SJCRH30 (cell line): ENCODE results near the gene ULBP3. TPM values are rescaled to one million over a fixed set of nuclear protein-coding genes. Genes with fewer than 3 reads are reported as not detected.

Experiments
- DNase-seq, 2 experiments: peaks; one replicate each; pipeline ENCODE4 v3.0.0-alpha.2; 2015 to 2020
- H3K27ac ChIP-seq: fragments of 250-450 bp; sonication (Bioruptor Pico); 2 replicates; pipeline ENCODE4 v1.5.1; 2020; ENCODE audit warnings: mild to moderate bottlenecking, moderate library complexity
- H3K27me3 ChIP-seq: fragments of 250-450 bp; sonication (Bioruptor Pico); 2 replicates; pipeline ENCODE4 v1.5.1; 2020; ENCODE audit warnings: mild to moderate bottlenecking, moderate library complexity
- H3K36me3 ChIP-seq: fragments of 250-450 bp; sonication (Bioruptor Pico); 2 replicates; pipeline ENCODE4 v1.5.1; 2020; ENCODE audit warnings: mild to moderate bottlenecking, moderate library complexity
- H3K4me1 ChIP-seq: fragments of 250-450 bp; sonication (Bioruptor Pico); 2 replicates; pipeline ENCODE4 v1.5.1; 2020; ENCODE audit warnings: mild to moderate bottlenecking, moderate library complexity
- H3K4me3 ChIP-seq: fragments of 250-450 bp; sonication (Bioruptor Pico); 2 replicates; pipeline ENCODE4 v1.5.1; 2020; ENCODE audit warnings: mild to moderate bottlenecking, moderate library complexity
- H3K9me3 ChIP-seq: fragments of 250-450 bp; sonication (Bioruptor Pico); replicated peaks from 2 replicates; pipeline ENCODE4 v1.5.1; 2020; ENCODE audit warnings: mild to moderate bottlenecking, moderate library complexity
- total RNA-seq: library from RNA; depleted of rRNA; stranded (reverse); fragments of >200 nt; shearing (Covaris generic); gene quantifications from 2 replicates; pipeline ENCODE4 v1.2.3, GENCODE V29; 2014; rRNA removed

ULBP3 gene
- total RNA-seq: 9.8 and 10.3 TPM in 2 replicates

DNA sequence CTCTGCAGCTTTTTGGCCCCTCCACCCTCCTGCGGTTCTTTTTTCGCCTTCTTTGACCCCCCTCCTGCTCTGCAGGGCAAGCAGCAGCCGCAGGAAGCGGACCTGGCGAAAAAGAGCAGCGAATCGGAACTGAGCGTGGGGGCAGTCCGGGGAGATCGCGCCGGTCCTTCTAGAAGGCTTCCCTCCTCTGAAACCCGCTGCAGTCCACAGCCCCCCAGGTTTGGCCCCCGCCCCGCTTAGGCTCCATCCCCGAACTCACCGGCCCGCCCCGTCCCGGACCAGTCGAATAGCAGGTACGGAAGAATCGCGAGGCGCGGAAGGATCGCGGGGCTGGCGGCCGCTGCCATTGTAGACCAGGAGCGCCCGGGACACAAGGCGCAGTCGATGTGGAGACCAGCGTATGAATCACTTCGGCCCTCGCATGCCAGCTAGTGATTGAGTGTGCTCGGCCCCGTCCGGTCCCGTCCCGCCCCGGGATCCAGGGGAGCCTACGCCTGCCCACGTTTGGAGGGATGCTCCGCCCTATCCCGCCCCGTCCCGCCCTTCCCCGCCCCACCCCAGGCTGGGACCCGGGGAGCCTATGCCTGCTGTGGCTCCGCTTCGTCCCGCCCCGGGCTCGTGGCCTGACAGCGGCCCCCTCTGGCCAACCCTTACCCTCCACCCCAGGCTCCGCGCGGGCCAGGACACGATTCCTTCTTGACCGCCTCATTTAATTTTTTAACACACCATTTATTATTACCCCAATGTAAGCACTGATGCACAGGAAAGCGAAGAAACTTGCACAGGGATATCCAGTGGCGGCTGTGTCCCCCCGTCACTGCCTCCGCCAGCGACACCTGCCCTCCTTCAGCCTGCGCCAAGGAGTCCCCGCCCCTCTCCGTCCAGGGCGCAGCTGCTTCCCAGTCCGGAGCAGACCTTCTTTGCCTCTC lies at the start of gene ULBP3:
Gene ULBP3 (minus strand): TSS at position 402 of the 929 bp plus-strand sequence. CDS start 55 bp downstream, at position 347.
- Histone ChIP-seq H3K36me3 (0 out of 2 replicates have a peak, but pooled peaks cover 2% of the 10 kb centered on the region), H3K9me3 (no peaks in the 10 kb centered on the region), H3K27me3 (no peaks in the 10 kb centered on the region), H3K4me3 (peak within 1 kb of the TSS; percentile 65), H3K27ac (peak within 1 kb of the TSS; percentile 19; the same call in 1 of the 2 replicates), H3K4me1 (0 out of 2 replicates have a peak, but pooled peaks cover 6% of the 10 kb centered on the region)
- peak; percentile 97 to 98 for DNase-seq

DNA sequence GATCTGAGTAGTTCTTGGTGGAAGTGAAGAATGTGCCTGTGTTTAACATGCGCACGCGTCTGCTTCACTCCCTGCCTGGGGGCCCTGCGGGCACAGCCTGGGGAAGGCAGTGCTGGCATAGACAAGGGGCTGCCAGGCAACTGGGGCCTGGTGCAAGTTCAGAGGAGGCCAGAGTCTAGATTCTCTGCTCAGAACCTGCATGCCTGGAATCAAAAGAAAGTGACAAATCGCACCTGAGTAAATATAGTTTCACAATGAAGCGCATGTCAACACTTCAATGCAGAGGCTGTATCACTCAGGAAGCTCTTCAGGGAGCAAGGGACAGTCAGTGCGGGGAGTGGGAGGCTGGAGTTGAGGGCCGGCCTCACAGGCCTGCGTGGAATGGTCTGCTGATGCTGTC lies 49.7 kb upstream of the ULBP3 start:
- H3K27ac ChIP-seq: no peak overlapping the region
- H3K9me3 ChIP-seq: no peaks in the 10 kb centered on the region
- DNase-seq: no peak
- H3K4me3 ChIP-seq: no peak overlapping the region
- H3K4me1 ChIP-seq: no peaks in the 10 kb centered on the region
- H3K27me3 ChIP-seq: no peaks in the 10 kb centered on the region
- H3K36me3 ChIP-seq: no peaks in the 10 kb centered on the region

DNA sequence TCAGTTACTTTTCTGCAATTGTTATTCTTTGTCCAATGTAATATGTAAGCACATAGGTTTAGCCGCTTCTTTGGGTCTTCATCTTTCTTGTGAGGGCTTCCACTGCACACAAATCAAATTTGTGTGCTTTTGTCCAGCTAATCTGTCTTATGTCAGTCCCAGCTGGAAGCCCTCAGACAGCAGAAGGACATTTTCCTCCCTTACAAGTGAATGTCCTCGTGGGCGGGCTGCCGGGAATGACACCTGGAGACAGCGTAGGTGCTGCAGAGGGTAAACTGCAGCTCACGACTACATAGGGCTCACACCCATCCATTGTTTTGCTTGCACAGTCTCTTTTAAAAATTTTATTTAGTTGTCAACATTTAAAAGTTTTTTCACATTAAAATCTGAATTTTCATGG lies 49.3 kb upstream of the ULBP3 start:
- no peak overlapping the region for H3K27ac ChIP-seq
- H3K4me1 ChIP-seq: no peaks in the 10 kb centered on the region
- no peaks in the 10 kb centered on the region for H3K36me3 ChIP-seq
- no peak overlapping the region for H3K4me3 ChIP-seq
- H3K9me3 ChIP-seq: no peaks in the 10 kb centered on the region
- no peak for DNase-seq
- H3K27me3 ChIP-seq: no peaks in the 10 kb centered on the region

DNA sequence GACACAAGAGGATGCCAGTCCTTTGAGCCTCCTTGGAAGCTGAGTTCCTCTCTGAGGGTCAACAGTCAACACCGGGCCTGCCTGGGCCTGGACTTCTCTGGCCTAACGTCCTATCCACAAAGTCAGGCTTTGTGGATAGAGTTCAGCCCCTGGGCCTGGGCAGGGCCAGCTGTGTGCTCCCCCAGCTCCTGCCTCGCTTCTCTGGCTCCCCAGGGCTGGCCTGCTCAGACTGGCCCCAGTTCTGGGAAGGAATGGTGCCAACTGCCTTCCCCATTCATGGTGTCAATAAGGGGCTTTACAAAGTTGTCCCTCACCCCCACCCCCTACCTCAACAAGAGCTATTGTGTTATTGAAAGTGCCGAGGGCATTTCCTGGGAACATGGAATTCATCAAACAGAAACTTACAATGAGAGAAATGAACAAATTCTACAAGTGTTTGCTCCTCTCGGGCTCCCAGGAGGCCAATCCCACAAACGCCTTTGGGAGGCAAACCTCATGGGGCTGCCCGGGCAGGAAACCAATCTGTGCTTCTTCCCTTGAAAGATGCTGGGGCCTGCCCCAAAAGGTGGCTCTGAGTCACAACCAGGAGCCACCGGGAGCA lies 47.4 kb upstream of the ULBP3 start:
- Histone ChIP-seq H3K9me3 (no peaks in the 10 kb centered on the region), H3K36me3 (no peaks in the 10 kb centered on the region), H3K27ac (no peak overlapping the region), H3K4me1 (no peaks in the 10 kb centered on the region), H3K27me3 (no peaks in the 10 kb centered on the region), H3K4me3 (no peak overlapping the region)
- no peak for DNase-seq

DNA sequence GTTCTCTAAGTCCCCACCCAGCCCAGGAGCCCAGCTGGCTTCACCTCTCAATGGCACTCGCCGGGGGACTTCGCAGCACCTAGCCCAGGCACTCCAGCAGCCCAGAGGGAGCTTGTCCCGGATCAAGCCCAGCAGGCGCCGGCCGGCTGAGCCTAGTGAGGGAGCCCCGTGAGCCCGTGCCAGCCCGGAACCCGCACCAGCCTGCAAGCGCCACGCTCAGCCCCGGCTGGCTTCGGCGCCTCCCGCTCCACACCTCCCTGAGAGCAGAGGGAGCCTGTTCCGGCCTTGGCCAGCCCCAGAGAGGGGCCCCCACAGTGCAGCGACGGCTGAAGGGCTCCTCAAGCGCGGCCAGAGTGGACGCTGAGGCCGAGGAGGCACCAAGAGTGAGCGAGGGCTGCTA lies 46.8 kb upstream of the ULBP3 start:
- Histone ChIP-seq H3K36me3 (no peaks in the 10 kb centered on the region), H3K9me3 (no peaks in the 10 kb centered on the region), H3K27ac (no peak overlapping the region), H3K4me3 (no peak overlapping the region), H3K27me3 (no peaks in the 10 kb centered on the region), H3K4me1 (no peaks in the 10 kb centered on the region)
- no peak for DNase-seq

DNA sequence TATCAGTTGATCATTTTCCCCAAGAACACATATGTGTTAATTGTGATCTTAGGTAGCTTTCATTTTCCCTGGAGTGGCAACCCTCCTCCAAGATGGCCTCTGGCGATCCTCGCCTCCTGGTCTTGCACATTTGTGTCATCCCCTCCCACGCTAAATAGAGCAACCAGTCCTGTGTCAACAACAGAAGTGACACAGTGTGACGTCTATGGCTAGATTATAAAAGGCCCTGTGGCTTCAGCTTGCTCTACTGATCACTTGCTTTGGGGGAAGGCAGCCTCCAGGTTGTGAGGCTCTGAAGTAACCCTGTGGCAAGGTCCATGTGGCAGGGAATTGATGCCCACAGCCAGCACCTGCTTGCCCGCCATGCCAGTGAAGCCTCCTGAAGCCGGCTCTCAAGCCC lies 43.3 kb upstream of the ULBP3 start:
- DNase-seq: no peak
- no peak overlapping the region for H3K27ac ChIP-seq
- no peaks in the 10 kb centered on the region for H3K36me3 ChIP-seq
- no peaks in the 10 kb centered on the region for H3K27me3 ChIP-seq
- no peak overlapping the region for H3K4me3 ChIP-seq
- H3K4me1 ChIP-seq: no peaks in the 10 kb centered on the region
- H3K9me3 ChIP-seq: no peaks in the 10 kb centered on the region

DNA sequence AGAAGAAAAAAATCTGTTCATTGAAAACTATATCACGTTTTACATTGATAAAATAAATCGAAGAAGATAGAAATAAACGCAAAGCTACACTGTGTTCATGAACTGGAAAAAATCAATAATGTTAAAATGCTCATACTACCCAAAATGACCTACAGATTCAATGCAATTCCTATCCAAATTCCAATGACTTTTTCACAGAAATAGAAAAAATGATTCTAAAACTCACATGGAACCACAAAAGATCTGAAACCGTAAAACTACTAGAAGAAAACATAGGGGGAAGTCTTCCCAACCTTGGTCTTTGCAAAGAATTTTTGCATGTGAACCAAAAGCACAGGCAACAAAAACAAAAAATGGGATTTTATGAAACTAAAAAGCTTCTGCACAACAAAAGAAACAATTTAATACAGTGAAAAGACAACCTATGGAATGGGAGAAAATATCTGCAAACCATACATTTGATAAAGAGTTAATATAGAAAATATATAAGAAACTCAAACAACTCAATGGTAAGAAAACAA lies 33.9 kb upstream of the ULBP3 start:
- H3K4me3 ChIP-seq: no peak overlapping the region
- H3K36me3 ChIP-seq: no peaks in the 10 kb centered on the region
- H3K9me3 ChIP-seq: no peaks in the 10 kb centered on the region
- 0 out of 2 replicates have a peak, but pooled peaks cover 6% of the 10 kb centered on the region for H3K27me3 ChIP-seq
- H3K4me1 ChIP-seq: no peaks in the 10 kb centered on the region
- DNase-seq: no peak
- no peak overlapping the region for H3K27ac ChIP-seq

DNA sequence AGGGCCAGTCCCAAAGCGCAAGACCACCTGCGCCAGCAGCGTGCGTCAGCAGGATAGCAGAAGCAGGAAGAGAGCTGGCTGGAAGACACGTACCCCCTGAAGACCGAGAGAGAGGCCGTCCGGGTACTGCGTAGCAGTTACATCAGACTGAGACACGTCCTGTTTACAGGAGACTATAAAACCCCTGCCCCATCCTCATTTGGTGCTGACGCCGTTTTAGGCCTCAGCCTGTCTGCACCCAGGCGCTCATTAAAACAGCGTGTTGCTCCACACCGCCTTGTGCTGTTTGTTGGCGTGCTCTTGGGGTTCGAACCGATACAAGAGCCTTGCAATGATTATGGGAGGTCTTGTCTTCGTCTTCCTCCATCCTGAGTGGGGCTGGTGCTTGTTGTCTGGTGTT lies 31.8 kb upstream of the ULBP3 start:
- H3K27ac ChIP-seq: no peak overlapping the region
- DNase-seq: no peak
- H3K4me3 ChIP-seq: no peak overlapping the region

DNA sequence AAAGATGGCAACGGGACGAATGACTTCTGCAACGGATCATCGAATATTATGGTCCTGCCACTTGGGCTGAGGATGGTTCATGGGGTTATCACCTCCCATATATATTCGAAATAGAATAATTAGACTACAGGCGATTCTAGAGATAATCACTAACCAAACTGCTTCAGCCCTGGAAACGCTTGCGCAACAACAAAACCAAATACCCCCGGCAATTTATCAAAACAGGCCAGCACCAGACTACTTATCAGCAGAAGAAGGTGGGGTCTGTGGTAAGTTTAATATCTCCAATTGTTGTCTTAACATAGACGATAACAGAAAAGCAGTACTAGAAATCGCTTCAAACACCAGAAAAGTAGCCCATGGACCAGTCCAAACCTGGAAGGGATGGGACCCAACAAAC lies 31.0 kb upstream of the ULBP3 start:
- Histone ChIP-seq H3K9me3 (no peaks in the 10 kb centered on the region), H3K27me3 (0 out of 2 replicates have a peak, but pooled peaks cover 11% of the 10 kb centered on the region), H3K4me1 (no peaks in the 10 kb centered on the region), H3K36me3 (no peaks in the 10 kb centered on the region), H3K27ac (no peak overlapping the region), H3K4me3 (no peak overlapping the region)
- no peak for DNase-seq

More for the DNA sequence above, 31.8 kb upstream of the ULBP3 start:
- Histone ChIP-seq H3K36me3 (no peaks in the 10 kb centered on the region), H3K4me1 (no peaks in the 10 kb centered on the region), H3K9me3 (no peaks in the 10 kb centered on the region), H3K27me3 (0 out of 2 replicates have a peak, but pooled peaks cover 11% of the 10 kb centered on the region)

DNA sequence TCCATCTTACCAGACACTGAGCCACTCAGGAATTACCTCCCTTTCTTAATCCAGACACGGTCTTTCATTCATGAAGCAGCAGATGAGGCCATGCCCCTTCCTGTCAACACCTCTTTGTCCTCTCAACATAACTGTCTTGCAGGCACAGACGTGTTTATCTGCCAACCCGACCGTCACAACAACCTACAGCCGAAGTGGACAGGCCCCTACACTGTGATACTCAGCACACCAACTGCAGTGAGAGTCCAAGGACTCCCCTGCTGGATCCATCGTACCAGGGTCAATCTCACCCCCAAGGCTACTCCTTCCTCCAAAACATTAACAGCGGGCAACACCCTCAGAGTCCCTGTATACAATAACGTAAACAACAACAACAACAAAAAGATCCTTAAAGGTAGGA lies 30.6 kb upstream of the ULBP3 start:
- Histone ChIP-seq H3K27me3 (0 out of 2 replicates have a peak, but pooled peaks cover 11% of the 10 kb centered on the region), H3K4me1 (no peaks in the 10 kb centered on the region), H3K27ac (no peak overlapping the region), H3K4me3 (no peak overlapping the region), H3K9me3 (no peaks in the 10 kb centered on the region), H3K36me3 (no peaks in the 10 kb centered on the region)
- no peak for DNase-seq

DNA sequence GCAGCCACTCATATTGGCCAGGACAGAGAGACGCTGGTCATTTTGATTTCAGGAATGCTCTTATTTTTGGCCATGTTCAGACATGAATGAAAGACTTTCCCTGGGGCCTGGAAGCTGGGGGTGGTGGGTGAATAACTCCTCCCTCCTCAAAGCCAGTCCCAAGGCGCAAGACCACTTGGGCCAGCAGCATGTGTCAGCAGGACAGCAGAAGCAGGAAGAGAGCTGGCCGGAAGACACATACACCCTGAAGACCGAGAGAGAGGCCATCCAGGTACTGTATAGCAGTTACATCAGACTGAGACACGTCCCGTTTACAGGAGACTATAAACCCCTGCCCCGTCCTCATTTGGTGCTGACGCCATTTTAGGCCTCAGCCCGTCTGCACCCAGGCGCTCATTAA lies 29.2 kb upstream of the ULBP3 start:
- H3K27ac ChIP-seq: no peak overlapping the region
- no peaks in the 10 kb centered on the region for H3K9me3 ChIP-seq
- no peaks in the 10 kb centered on the region for H3K36me3 ChIP-seq
- H3K27me3 ChIP-seq: 0 out of 2 replicates have a peak, but pooled peaks cover 11% of the 10 kb centered on the region
- no peaks in the 10 kb centered on the region for H3K4me1 ChIP-seq
- H3K4me3 ChIP-seq: no peak overlapping the region
- DNase-seq: no peak

DNA sequence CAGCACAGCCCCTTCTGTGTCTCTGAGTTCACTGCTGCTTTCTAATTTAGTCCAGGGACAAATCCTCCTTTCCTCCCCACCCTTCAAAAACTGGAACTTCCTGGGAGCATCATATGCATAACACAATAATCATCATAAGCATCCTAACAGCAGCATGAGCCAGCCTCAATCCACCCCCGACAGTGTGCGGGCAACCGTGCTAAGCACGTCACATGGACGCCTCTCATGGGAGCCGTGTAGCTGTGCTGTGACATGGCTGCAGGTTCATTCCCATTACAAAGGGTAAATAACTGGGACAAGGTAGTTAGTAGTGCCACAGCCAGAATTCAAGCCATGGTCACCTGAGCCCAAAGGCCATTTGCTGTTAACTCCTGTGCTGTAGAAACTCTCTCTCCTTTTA lies 24.5 kb upstream of the ULBP3 start:
- Histone ChIP-seq H3K27me3 (peaks cover 14% of the 10 kb centered on the region; the same call in 1 of the 2 replicates), H3K9me3 (no peaks in the 10 kb centered on the region), H3K4me1 (no peaks in the 10 kb centered on the region), H3K36me3 (no peaks in the 10 kb centered on the region), H3K27ac (no peak overlapping the region), H3K4me3 (no peak overlapping the region)
- DNase-seq: no peak

DNA sequence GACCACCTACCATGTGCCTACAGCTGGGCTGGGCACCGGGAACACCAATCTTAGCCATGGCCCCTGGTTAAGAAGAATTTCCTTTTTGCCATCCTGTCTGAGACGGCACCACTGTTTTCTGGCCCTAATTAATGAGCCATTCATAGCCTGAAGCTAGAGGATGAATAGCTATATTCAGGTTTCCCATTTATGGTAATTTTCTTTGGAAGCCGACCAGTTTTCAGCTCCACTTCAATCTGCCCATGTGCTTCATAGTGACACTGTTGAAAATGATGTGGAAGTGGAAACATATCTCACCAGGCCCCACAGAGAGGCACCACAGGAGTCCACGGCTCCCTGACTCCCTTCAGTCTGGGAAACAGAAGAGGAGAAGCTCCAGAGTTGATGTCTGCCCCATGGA lies 22.6 kb upstream of the ULBP3 start:
- Histone ChIP-seq H3K36me3 (no peaks in the 10 kb centered on the region), H3K4me3 (no peak overlapping the region), H3K27me3 (peaks cover 8% of the 10 kb centered on the region; the same call in 1 of the 2 replicates), H3K9me3 (no peaks in the 10 kb centered on the region), H3K4me1 (no peaks in the 10 kb centered on the region), H3K27ac (no peak overlapping the region)
- no peak for DNase-seq

DNA sequence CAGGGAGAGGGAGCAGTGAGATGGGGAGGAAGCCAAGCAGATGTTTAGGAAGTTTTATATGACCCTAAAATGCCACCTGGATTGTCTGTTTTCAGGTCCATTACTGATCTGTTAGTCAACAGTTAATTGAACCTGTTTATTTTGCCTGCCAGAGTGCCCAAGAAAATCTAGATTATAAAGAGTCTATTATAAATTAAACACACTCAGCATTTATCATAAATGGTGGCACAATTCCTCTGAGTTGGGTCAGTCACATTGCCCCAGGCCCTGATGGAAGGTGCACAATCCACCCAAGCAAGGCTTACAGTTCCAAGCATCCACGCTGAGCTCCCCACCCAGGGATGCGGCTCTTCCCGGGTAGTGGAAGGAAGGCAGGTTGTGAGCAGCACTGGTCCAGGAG lies 21.4 kb upstream of the ULBP3 start:
- H3K27me3 ChIP-seq: peaks cover 8% of the 10 kb centered on the region; the same call in 1 of the 2 replicates
- no peaks in the 10 kb centered on the region for H3K36me3 ChIP-seq
- H3K4me3 ChIP-seq: no peak overlapping the region

More for the DNA sequence above, 21.4 kb upstream of the ULBP3 start:
- Histone ChIP-seq H3K27ac (no peak overlapping the region), H3K9me3 (no peaks in the 10 kb centered on the region), H3K4me1 (no peaks in the 10 kb centered on the region)
- DNase-seq: no peak
